Keratinocyte (primary cell): ENCODE results near the gene PDZD7. TPM values are rescaled to one million over a fixed set of nuclear protein-coding genes. Genes with fewer than 3 reads are reported as not detected.
"Not testable (repeated sequence)": the region's sequence is repeated elsewhere in the genome, so short reads cannot be mapped to it uniquely, and the experiment has no call there.

Experiments
- DNase-seq: peaks from one replicate; pipeline ENCODE4 v3.0.0-alpha.2; 2011; ENCODE audit warnings: low read depth, missing footprints, low spot score
- FAIRE-seq: peaks from 2 replicates; lab custom pipeline; 2011; peaks lifted over from hg19 to GRCh38; lab: Jason Lieb, UNC
- H2AFZ ChIP-seq: 2 replicates; pipeline ENCODE4 v1.6.0; 2012; ENCODE audit warnings: low read length, control low read depth, inconsistent platforms; ENCODE audit not compliant: control insufficient read depth
- H3K27ac ChIP-seq: 2 replicates; pipeline ENCODE4 v1.5.1; 2011; ENCODE audit warnings: low read length; ENCODE audit not compliant: control insufficient read depth, insufficient read depth
- H3K27me3 ChIP-seq: 3 replicates; pipeline ENCODE4 v1.6.0; 2011; ENCODE audit warnings: low read length; ENCODE audit not compliant: control insufficient read depth, insufficient read depth; ENCODE audit errors: extremely low read depth
- H3K36me3 ChIP-seq, 2 experiments: 2 replicates in 1 of 2; 3 replicates in 1 of 2; pipeline ENCODE4 v1.5.1; 2011; ENCODE audit warnings: low read length in 2 of 2, mild to moderate bottlenecking in 1 of 2; ENCODE audit not compliant: control insufficient read depth in 2 of 2, insufficient read depth in 2 of 2; ENCODE audit errors: extremely low read depth in 1 of 2
- H3K4me1 ChIP-seq: 3 replicates; pipeline ENCODE4 v1.5.1; 2011; ENCODE audit warnings: low read length; ENCODE audit not compliant: control insufficient read depth, insufficient read depth; ENCODE audit errors: extremely low read depth
- H3K4me2 ChIP-seq: 3 replicates; pipeline ENCODE4 v1.6.0; 2011; ENCODE audit warnings: low read depth, low read length; ENCODE audit not compliant: control insufficient read depth, insufficient read depth; ENCODE audit errors: extremely low read depth
- H3K4me3 ChIP-seq, 3 experiments: fragments of 200-600 bp in 1 of 3; sonication (generic) in 1 of 3; 2 replicates in 2 of 3; 3 replicates in 1 of 3; pipeline ENCODE4 v1.5.1; 2011 to 2016; ENCODE audit warnings: low read length in 3 of 3, mild to moderate bottlenecking in 3 of 3, control low read depth in 2 of 3, inconsistent platforms in 1 of 3, low read depth in 1 of 3, mixed read lengths in 1 of 3, mixed run types in 1 of 3, moderate library complexity in 1 of 3; ENCODE audit not compliant: control insufficient read depth in 2 of 3, insufficient read depth in 2 of 3; ENCODE audit errors: extremely low read depth in 1 of 3
- H3K79me2 ChIP-seq: 2 replicates; pipeline ENCODE4 v1.6.0; 2012; ENCODE audit warnings: low read length; ENCODE audit not compliant: control insufficient read depth, insufficient read depth
- H3K9ac ChIP-seq: 3 replicates; pipeline ENCODE4 v1.6.0; 2011; ENCODE audit warnings: low read length; ENCODE audit not compliant: control insufficient read depth, insufficient read depth; ENCODE audit errors: extremely low read depth
- H3K9me1 ChIP-seq: 3 replicates; pipeline ENCODE4 v1.6.0; 2011; ENCODE audit warnings: low read length; ENCODE audit not compliant: control insufficient read depth, insufficient read depth; ENCODE audit errors: extremely low read depth
- H3K9me3 ChIP-seq: 2 replicates; pipeline ENCODE4 v1.5.1; 2012; ENCODE audit warnings: low read depth, low read length; ENCODE audit not compliant: control insufficient read depth
- H4K20me1 ChIP-seq: 3 replicates; pipeline ENCODE4 v1.6.0; 2011; ENCODE audit warnings: low read length; ENCODE audit not compliant: control insufficient read depth, insufficient read depth; ENCODE audit errors: extremely low read depth
- CTCF ChIP-seq, 3 experiments: IDR thresholded peaks in 1 of 3; conservative IDR thresholded peaks in 1 of 3; optimal IDR thresholded peaks in 1 of 3; 2 replicates in 2 of 3; 3 replicates in 1 of 3; pipeline versions ENCODE3 to v1.5.1; 2011; ENCODE audit warnings: low read length in 3 of 3, mild to moderate bottlenecking in 3 of 3, moderate library complexity in 2 of 3, control low read depth in 1 of 3, inconsistent platforms in 1 of 3; ENCODE audit not compliant: insufficient read depth in 2 of 3; ENCODE audit errors: extremely low read depth in 1 of 3
- EZH2 ChIP-seq: IDR thresholded peaks from one replicate; pipeline ENCODE4 v1.6.1; 2012; ENCODE audit warnings: inconsistent platforms, mild to moderate bottlenecking, low read length, moderate library complexity
- dilution Hi-C: fragments of 300-500 bp; cut with MboI; formaldehyde crosslinking; loops from one replicate; pipeline ENCODE4 v1.7.0; 2020; ENCODE audit warnings: low sequenced_read_pairs; ENCODE audit not compliant: extremely low pct_ligation_motif_present
- polyA plus RNA-seq, 5 experiments: library from polyadenylated mRNA; depleted of rRNA in 3 of 5; stranded (reverse) in 3 of 5; stranded (forward) in 1 of 5; unstranded in 1 of 5; fragments of >200 nt; gene quantifications; 1 replicate in 1 of 5; 2 replicates in 3 of 5; 3 replicates in 1 of 5; pipeline versions ENCODE4 v1.2.1 to v1.2.3, GENCODE V29; 2011 to 2012; ENCODE audit warnings: missing spikeins in 2 of 5, low read depth in 1 of 5, low replicate concordance in 1 of 5

Gene PDZD7
- polyA plus RNA-seq, 1 donor (not counting 4 experiments of a cell fraction or from before 2014, with no cell fraction given): 0.54 TPM

- Histone ChIP-seq H3K9me3 (no peaks in the 10 kb centered on the region), H3K79me2 (no peaks in the 10 kb centered on the region), H3K9me1 (no peaks in the 10 kb centered on the region), H3K27me3 (no peaks in the 10 kb centered on the region), H3K27ac (no peak overlapping the region), H3K36me3 (peaks cover 5 to 7% of the 10 kb centered on the region in 2 experiments), H3K4me1 (no peaks in the 10 kb centered on the region), H4K20me1 (no peaks in the 10 kb centered on the region), H3K9ac (no peak overlapping the region), H2AFZ (no peak overlapping the region), H3K4me3 (no peak overlapping the region), H3K4me2 (no peak overlapping the region)
- TF ChIP-seq EZH2: no peak
- TF ChIP-seq CTCF (optimal IDR thresholded peaks at IDR 0.05 in 1 of 3, IDR thresholded peaks at IDR 0.05 in 1 of 3, conservative IDR thresholded peaks at IDR 0.05 in 1 of 3; ENCODE audit: extremely low read depth in 1 of 3, insufficient read depth in 2 of 3, low read length in 3 of 3): no peak
- dilution Hi-C loops: no loop called here
- FAIRE-seq (no peak), DNase-seq (no peak)
Measured at GRCh38 chr10:100976906-100977305, 54.0 kb downstream of the PDZD7 start.

- H2AFZ ChIP-seq, dilution Hi-C loops, H3K9me3 ChIP-seq, H3K27ac ChIP-seq, H3K9ac ChIP-seq, H3K4me1 ChIP-seq, H3K36me3 ChIP-seq, H4K20me1 ChIP-seq, H3K4me2 ChIP-seq, H3K4me3 ChIP-seq, H3K79me2 ChIP-seq, H3K27me3 ChIP-seq, H3K9me1 ChIP-seq, FAIRE-seq, DNase-seq: not testable (repeated sequence)
Measured at GRCh38 chr10:100975397-100975796, 55.5 kb downstream of the PDZD7 start.

- H3K27ac ChIP-seq: no peak overlapping the region
- no peaks in the 10 kb centered on the region for H3K79me2 ChIP-seq
- H3K27me3 ChIP-seq: no peaks in the 10 kb centered on the region
- no peaks in the 10 kb centered on the region for H4K20me1 ChIP-seq
- DNase-seq (no peak), FAIRE-seq (no peak)
- peaks cover 2% of the 10 kb centered on the region for H3K9me1 ChIP-seq
- no peak for TF ChIP-seq CTCF (optimal IDR thresholded peaks at IDR 0.05 in 1 of 3, IDR thresholded peaks at IDR 0.05 in 1 of 3, conservative IDR thresholded peaks at IDR 0.05 in 1 of 3; ENCODE audit: extremely low read depth in 1 of 3, insufficient read depth in 2 of 3, low read length in 3 of 3)
- TF ChIP-seq EZH2: no peak
- no peaks in the 10 kb centered on the region for H3K36me3 ChIP-seq
- no peaks in the 10 kb centered on the region for H3K9me3 ChIP-seq
- H3K9ac ChIP-seq: no peak overlapping the region
- H3K4me1 ChIP-seq: no peaks in the 10 kb centered on the region
- H2AFZ ChIP-seq: no peak overlapping the region
- H3K4me3 ChIP-seq: no peak overlapping the region
- dilution Hi-C loops: no loop called here
- no peak overlapping the region for H3K4me2 ChIP-seq
Measured at GRCh38 chr10:100972904-100973535, 57.9 kb downstream of the PDZD7 start.
